ENCODE results near the gene MYNN. TPM values are rescaled to one million over a fixed set of nuclear protein-coding genes. Genes with fewer than 3 reads are reported as not detected.

MYNN gene
- total and polyA plus RNA-seq, 9 of the 15 experiments (the other 6 are each of a cell fraction or from before 2014, with no cell fraction given): 10.4 to 35.7 (median 21.3) TPM

- ATAC-seq (peak; percentile 54), DNase-seq (ENCODE audit: extremely low read depth in 1 of 4, low spot score in 3 of 4) (peak; percentile 36 to 83 (median 56)), FAIRE-seq (no peak)
- H3K9me1 ChIP-seq (ENCODE audit: control insufficient read depth, insufficient read depth, low read length): no peaks in the 10 kb centered on the region
- peak overlapping the region; percentile 98 for H3K4me2 ChIP-seq (ENCODE audit: insufficient read depth, low read length)
- under 1% methylated on average over 27 of the region's 27 CpGs for WGBS (ENCODE audit: insufficient coverage, low coverage, missing lambda C conversion rate)
- peak overlapping the region; percentile 89 to 96; a peak in 3 of 4 replicates for H3K9ac ChIP-seq (ENCODE audit: insufficient read depth in 1 of 2, low read depth in 2 of 2, low read length in 2 of 2)
- H3K4me3 ChIP-seq: peak overlapping the region; percentile 89
- peaks cover 10 to 13% of the 10 kb centered on the region in 2 experiments; a peak in 3 of 5 replicates for H3K4me1 ChIP-seq (replicated peaks in 1 of 2; ENCODE audit: control insufficient read depth in 2 of 2, insufficient read depth in 2 of 2, low read length in 2 of 2)
- peaks cover 26% of the 10 kb centered on the region for H3K36me3 ChIP-seq (ENCODE audit: control insufficient read depth, insufficient read depth, low read length)
- H2AFZ ChIP-seq (ENCODE audit: low read depth, low read length): peak overlapping the region; percentile 99
- POLR2A ChIA-PET: interaction anchor here (0.7 to 1.0 kb wide), 2 partner anchors 9 to 13 kb away, joined by 3 read pairs; no protein-coding TSS in a partner anchor
- H3K79me2 ChIP-seq (ENCODE audit: control insufficient read depth, insufficient read depth, low read length): peaks cover 43% of the 10 kb centered on the region
- CTCF ChIA-PET (ENCODE audit: low intra/inter-chr PET ratio): no interaction called here
- H4K20me1 ChIP-seq (replicated peaks; ENCODE audit: control insufficient read depth, insufficient read depth, low read length): no peaks in the 10 kb centered on the region
- H3K9me3 ChIP-seq (replicated peaks; ENCODE audit: control insufficient read depth, insufficient read depth, low read depth, low read length): peaks cover 4% of the 10 kb centered on the region; the same call in 1 of the 2 replicates
- in situ Hi-C loops (cut with MboI) (no loop called here), intact Hi-C loops (cut with micrococcal nuclease) (no loop called here)
- peak overlapping the region; percentile 98 for H3K27ac ChIP-seq (ENCODE audit: extremely low read depth, low read depth, low read length)
- no peaks in the 10 kb centered on the region for H3K27me3 ChIP-seq (ENCODE audit: control insufficient read depth in 2 of 2, insufficient read depth in 2 of 2, low read length in 2 of 2)
- no TSS peak for BruUV-seq (replicated peaks)
- TF ChIP-seq, protein P1, sequence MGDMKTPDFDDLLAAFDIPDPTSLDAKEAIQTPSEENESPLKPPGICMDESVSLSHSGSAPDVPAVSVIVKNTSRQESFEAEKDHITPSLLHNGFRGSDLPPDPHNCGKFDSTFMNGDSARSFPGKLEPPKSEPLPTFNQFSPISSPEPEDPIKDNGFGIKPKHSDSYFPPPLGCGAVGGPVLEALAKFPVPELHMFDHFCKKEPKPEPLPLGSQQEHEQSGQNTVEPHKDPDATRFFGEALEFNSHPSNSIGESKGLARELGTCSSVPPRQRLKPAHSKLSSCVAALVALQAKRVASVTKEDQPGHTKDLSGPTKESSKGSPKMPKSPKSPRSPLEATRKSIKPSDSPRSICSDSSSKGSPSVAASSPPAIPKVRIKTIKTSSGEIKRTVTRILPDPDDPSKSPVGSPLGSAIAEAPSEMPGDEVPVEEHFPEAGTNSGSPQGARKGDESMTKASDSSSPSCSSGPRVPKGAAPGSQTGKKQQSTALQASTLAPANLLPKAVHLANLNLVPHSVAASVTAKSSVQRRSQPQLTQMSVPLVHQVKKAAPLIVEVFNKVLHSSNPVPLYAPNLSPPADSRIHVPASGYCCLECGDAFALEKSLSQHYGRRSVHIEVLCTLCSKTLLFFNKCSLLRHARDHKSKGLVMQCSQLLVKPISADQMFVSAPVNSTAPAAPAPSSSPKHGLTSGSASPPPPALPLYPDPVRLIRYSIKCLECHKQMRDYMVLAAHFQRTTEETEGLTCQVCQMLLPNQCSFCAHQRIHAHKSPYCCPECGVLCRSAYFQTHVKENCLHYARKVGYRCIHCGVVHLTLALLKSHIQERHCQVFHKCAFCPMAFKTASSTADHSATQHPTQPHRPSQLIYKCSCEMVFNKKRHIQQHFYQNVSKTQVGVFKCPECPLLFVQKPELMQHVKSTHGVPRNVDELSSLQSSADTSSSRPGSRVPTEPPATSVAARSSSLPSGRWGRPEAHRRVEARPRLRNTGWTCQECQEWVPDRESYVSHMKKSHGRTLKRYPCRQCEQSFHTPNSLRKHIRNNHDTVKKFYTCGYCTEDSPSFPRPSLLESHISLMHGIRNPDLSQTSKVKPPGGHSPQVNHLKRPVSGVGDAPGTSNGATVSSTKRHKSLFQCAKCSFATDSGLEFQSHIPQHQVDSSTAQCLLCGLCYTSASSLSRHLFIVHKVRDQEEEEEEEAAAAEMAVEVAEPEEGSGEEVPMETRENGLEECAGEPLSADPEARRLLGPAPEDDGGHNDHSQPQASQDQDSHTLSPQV (IDR thresholded peaks at IDR 0.05): peak; percentile 60; the same call in 1 of the 2 replicates
- TF ChIP-seq EP400 (IDR thresholded peaks at IDR 0.05): peak; percentile 57; the same call in 1 of the 2 replicates
- peak; percentile 43; the same call in 1 of the 2 replicates for TF ChIP-seq CXXC5 (CRISPR knock-in tag; IDR thresholded peaks at IDR 0.05)
- no peak for TF ChIP-seq PTBP1 (IDR thresholded peaks at IDR 0.05; ENCODE audit: low read depth, low read length)
- TF ChIP-seq MTA3 (IDR thresholded peaks at IDR 0.05; ENCODE audit: borderline replicate concordance): no peak
- peak; percentile 73 for TF ChIP-seq NBN (IDR thresholded peaks at IDR 0.05; ENCODE audit: low read depth)
- TF ChIP-seq DNMT1 (IDR thresholded peaks at IDR 0.05): no peak
- peak; percentile 67; the same call in 1 of the 2 replicates for TF ChIP-seq BCOR (IDR thresholded peaks at IDR 0.05)
- TF ChIP-seq TEAD4 (IDR thresholded peaks at IDR 0.05; ENCODE audit: low read length): peak; percentile 84
- TF ChIP-seq TEAD4 (CRISPR knock-in tag; IDR thresholded peaks at IDR 0.05; ENCODE audit: borderline replicate concordance): no peak
- peak; percentile 65; the same call in 1 of the 2 replicates for TF ChIP-seq NFIC (IDR thresholded peaks at IDR 0.05)
- no peak for TF ChIP-seq ELF1 (tag; IDR thresholded peaks at IDR 0.05)
- TF ChIP-seq ATF1 (CRISPR knock-in tag; IDR thresholded peaks at IDR 0.05): no peak
- TF ChIP-seq ATF1 (tag; IDR thresholded peaks at IDR 0.05): peak; percentile 51
- peak; percentile 36; the same call in 1 of the 2 replicates for TF ChIP-seq ZNF274 (IDR thresholded peaks at IDR 0.05; ENCODE audit: borderline replicate concordance, low read depth, low read length)
- TF ChIP-seq ZNF384 (IDR thresholded peaks at IDR 0.05; ENCODE audit: low read depth, low read length): peak; percentile 93
- TF ChIP-seq, protein P2, sequence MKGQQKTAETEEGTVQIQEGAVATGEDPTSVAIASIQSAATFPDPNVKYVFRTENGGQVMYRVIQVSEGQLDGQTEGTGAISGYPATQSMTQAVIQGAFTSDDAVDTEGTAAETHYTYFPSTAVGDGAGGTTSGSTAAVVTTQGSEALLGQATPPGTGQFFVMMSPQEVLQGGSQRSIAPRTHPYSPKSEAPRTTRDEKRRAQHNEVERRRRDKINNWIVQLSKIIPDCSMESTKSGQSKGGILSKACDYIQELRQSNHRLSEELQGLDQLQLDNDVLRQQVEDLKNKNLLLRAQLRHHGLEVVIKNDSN (CRISPR knock-in tag; IDR thresholded peaks at IDR 0.05): no peak
- 0 out of 2 replicates have a peak, but pooled peaks have one; percentile 10 for TF ChIP-seq RHOXF2B (CRISPR knock-in tag; conservative IDR thresholded peaks at IDR 0.05)
- 0 out of 2 replicates have a peak, but pooled peaks have one; percentile 9 for TF ChIP-seq SMARCA4 (IDR thresholded peaks at IDR 0.05)
- TF ChIP-seq SUPT5H (IDR thresholded peaks at IDR 0.05): peak; percentile 23
Measured at GRCh38 chr3:169771497-169772304, 1.5 kb upstream of the MYNN start.

All from K562 (cell line).